Astrocyte of the spinal cord (primary cell): Measurements from ENCODE around the gene CYTH1.
A peak's percentile ranks its signal among the peaks of the same experiment; 100 is the strongest.
"Not testable (repeated sequence)": the region's sequence is repeated elsewhere in the genome, so short reads cannot be mapped to it uniquely, and the experiment has no call there.

Experiments
- DNase-seq: peaks from one replicate; pipeline ENCODE4 v3.0.0; 2011; ENCODE audit warnings: low read depth, low spot score
- H3K4me3 ChIP-seq: 2 replicates; pipeline ENCODE4 v1.5.1; 2011; ENCODE audit warnings: low read depth, mild to moderate bottlenecking, low read length, moderate library complexity
- in situ Hi-C: cut with HindIII; loops from 2 replicates; pipeline ENCODE4 v1.10.0; 2017; ENCODE audit warnings: low sequenced_read_pairs
- TF ChIP-seq, protein P1 (sequence below): IDR thresholded peaks from 2 replicates; pipeline ENCODE4 v1.5.1; 2012; ENCODE audit warnings: low read depth, mild to moderate bottlenecking, low read length, inconsistent platforms

Gene CYTH1

DNA sequence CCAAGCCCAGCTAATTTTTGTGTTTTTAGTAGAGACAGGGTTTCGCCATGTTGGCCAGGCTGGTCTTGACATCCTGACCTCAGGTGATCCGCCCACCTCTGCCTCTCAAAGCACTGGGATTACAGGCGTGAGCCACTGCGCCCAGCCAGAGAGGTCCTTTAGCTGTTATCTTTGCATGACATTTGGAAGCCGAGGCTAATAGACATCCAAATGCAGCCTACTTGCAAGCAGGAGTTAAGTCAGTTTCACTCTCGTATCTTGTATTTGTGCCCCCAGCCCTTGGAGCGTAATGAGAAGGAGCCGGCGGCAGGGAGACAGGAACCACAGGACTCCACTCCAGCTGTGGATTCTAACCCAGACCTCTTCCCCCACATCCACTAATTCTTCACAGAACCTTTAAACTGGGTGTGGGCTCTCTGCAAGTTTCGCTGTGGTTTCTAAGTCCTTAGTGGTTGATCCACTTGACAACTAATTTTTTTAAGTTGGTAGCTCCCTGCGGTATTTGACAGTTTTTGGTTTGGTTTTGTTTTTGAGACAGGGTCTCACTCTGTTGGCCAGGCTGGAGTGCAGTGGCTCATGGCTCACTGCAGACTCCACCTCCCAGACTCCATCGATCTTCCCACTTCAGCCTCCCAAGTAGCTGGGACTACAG is 3.1 kb upstream of the CYTH1 start:
- H3K4me3 ChIP-seq, result no peak overlapping the region
- TF ChIP-seq, protein P1, sequence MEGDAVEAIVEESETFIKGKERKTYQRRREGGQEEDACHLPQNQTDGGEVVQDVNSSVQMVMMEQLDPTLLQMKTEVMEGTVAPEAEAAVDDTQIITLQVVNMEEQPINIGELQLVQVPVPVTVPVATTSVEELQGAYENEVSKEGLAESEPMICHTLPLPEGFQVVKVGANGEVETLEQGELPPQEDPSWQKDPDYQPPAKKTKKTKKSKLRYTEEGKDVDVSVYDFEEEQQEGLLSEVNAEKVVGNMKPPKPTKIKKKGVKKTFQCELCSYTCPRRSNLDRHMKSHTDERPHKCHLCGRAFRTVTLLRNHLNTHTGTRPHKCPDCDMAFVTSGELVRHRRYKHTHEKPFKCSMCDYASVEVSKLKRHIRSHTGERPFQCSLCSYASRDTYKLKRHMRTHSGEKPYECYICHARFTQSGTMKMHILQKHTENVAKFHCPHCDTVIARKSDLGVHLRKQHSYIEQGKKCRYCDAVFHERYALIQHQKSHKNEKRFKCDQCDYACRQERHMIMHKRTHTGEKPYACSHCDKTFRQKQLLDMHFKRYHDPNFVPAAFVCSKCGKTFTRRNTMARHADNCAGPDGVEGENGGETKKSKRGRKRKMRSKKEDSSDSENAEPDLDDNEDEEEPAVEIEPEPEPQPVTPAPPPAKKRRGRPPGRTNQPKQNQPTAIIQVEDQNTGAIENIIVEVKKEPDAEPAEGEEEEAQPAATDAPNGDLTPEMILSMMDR, result no peak
- no peak for DNase-seq
- in situ Hi-C loops, result no loop called here

DNA sequence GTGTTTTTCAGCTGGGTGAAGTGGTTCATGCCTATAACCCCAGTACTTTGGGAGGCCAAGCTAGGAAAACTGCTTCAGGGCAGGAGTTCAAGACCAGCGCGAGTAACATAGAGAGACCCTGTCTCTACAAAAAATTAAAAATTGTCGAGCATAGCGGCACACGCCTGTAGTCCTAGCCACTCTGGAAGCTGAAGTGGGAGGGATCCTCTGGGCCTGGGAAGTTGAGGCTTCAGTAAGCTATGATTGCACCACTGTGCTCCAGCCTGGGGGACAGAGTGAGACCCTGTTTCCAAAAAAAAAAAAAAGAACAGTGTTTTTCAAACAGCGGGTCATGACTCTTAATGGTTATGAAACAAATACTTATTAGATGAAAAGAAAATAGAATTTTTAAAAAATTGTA is 2.3 kb upstream of the CYTH1 start:
- TF ChIP-seq, protein P1, result no peak
- H3K4me3 ChIP-seq, result no peak overlapping the region
- in situ Hi-C loops, result no loop called here
- DNase-seq, result no peak

DNA sequence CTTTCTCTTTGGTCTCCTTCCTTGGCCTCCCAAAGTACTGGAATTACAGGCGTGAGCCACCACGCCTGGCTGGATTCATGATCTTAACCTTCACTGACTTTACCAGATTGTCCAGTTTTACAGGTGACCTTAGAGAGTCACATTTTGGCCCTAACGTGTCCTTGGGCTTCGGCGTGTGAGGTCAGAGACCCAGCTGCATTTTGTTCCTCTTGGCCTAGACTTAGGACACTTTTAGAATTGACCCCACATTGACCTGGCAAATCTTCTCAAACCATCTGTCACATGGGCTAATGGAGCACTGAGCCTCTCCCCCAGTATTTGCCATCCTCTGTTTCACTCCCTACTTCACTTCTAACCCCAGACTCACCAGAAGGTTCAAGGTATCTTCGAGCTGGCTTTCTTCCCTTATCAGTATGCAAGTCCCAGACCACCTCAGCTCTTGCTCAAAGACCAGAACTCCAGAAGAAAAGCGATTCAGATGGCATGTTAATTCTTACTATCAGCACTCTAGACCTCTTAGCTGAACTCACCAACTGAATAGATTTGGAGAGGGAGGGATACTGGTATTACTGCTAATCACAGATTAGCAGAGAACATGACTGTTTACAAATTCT is 1.7 kb upstream of the CYTH1 start:
- in situ Hi-C loops, result no loop called here
- TF ChIP-seq, protein P1, result no peak
- H3K4me3 ChIP-seq, result no peak overlapping the region
- no peak for DNase-seq

DNA sequence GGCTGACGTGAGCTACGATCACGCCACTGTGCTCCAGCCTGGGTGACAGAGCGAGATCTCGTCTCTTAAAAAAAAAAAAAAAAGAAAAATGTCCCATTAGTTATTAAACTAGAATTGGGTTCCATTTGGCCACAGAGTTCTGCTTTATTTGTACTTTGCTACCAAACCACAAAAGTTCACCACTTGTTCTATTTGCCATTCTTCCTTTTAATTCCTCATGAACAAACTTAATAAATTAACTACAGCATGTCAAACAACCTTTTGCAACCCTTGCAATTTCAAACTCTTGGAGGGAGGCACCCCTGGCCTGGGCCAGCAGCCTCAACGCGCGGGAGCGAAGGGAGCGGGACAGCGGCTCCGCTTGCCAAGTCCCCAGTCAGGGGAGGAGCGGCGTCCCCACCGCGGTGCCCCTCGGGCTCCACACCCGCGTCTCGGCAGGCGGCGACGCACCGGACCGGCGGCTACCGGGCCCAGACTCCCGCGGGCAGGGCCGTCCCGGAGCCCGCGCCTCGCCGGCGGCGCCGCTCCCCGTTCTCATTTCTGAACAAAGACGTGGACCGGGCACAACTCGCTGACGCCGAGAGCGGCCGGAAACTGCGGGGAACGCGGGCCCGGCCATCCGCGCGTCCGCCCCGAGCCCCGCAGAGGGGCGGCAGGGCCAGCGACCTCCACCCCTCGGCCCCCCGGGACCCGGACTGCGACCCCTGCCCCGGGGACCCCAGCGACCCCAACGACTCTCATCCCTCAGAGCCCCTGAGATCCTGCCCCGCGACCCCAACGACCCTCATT is 775 bp downstream of the CYTH1 start:
- TF ChIP-seq, protein P1, result no peak
- DNase-seq, result no peak
- in situ Hi-C loops, result no loop called here
- peak overlapping the region; percentile 68 for H3K4me3 ChIP-seq

DNA sequence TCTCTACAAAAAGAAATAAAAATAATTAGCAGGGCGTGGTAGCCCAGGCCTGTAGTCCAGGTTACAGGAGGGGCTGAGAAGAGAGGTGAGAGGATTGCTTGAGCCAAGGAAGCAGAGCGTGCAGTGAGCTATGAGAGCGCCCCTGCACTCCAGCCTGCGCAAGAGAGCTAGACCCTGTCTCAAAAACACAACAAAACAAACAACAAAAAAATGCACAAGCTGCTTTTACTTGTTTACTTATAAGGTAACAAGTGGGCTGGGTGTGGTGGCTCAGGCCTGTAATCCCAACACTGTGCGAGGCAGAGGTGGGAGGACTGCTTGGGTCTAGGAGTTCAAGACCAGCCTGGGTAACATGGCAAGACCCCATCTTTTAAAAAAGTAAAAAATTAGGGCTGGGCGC is 1.7 kb downstream of the CYTH1 start:
- DNase-seq, result no peak
- in situ Hi-C loops, result no loop called here
- TF ChIP-seq, protein P1, result no peak
- H3K4me3 ChIP-seq, result no peak overlapping the region

DNA sequence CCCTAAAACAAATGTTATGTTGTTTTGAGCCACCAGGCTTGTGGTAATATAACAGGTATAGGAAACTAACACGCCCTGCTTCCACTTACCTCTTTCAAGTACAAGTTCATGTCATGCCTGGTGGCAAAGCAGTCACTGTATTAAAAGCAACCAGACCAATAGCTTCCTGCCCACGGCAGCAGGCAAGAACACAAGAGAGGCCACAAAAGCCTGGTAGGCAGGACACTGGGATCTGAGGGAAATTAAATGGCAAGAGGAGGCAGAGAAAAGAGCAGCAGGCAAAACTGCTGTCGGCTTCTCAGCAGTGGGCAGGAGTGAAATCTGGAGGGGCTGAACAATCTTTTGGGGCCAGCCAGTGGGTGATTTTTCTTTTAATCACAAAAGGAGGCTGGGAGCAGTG is 2.2 kb downstream of the CYTH1 start:
- in situ Hi-C loops, result no loop called here
- no peak overlapping the region for H3K4me3 ChIP-seq
- TF ChIP-seq, protein P1, result no peak
- no peak for DNase-seq

DNA sequence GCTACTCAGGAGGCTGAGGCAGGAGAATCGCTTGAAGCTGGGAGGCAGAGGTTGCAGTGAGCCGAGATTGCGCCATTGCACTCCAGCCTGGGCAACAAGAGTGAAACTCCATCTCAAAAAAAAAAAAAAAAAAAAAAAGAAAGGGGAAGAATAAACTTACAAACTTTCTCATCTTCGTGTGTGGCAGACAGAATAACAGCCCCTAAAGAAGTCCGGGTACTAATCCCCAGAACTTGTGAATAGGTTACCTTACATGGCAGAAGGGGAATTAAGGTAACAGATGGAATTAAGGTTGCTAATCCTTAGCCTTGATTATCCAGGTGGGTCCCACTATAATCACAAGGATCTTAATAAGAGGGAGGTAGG is 2.8 kb downstream of the CYTH1 start:
- DNase-seq, H3K4me3 ChIP-seq, in situ Hi-C loops: not testable (repeated sequence)
